GM23338 (cell line): ENCODE data around the gene IMPA2.

Experiments used
- EZH2 ChIP-seq: fragments of 200-600 bp; sonication (generic); IDR thresholded peaks from one replicate; pipeline ENCODE4 v1.8.0; 2017; ENCODE audit warnings: antibody characterized with exemption, mild to moderate bottlenecking, low read depth; ENCODE audit not compliant: unreplicated experiment
- POLR2AphosphoS5 ChIP-seq: IDR thresholded peaks from 2 replicates; pipeline ENCODE4 v1.6.1; 2016; ENCODE audit warnings: antibody characterized with exemption, low read depth
- ZNF331 ChIP-seq: fragments of 250-450 bp; sonication (Bioruptor Pico); IDR thresholded peaks from 2 replicates; pipeline ENCODE4 v1.5.0; 2020; ENCODE audit warnings: low read depth, mild to moderate bottlenecking, moderate library complexity
- TF ChIP-seq, protein P1 (sequence below), 2 experiments: fragments of 200-600 bp in 1 of 2; sonication (generic) in 1 of 2; conservative IDR thresholded peaks; 2 replicates each; pipeline versions ENCODE4 v1.5.1 to v1.6.1; 2016 to 2017; ENCODE audit warnings: antibody characterized with exemption in 2 of 2, low read depth in 2 of 2, mild to moderate bottlenecking in 2 of 2, moderate library complexity in 1 of 2
- TF ChIP-seq, protein P2 (sequence below): IDR thresholded peaks from one replicate; pipeline ENCODE4 v1.6.1; 2018; ENCODE audit warnings: antibody characterized with exemption; ENCODE audit not compliant: unreplicated experiment

DNA sequence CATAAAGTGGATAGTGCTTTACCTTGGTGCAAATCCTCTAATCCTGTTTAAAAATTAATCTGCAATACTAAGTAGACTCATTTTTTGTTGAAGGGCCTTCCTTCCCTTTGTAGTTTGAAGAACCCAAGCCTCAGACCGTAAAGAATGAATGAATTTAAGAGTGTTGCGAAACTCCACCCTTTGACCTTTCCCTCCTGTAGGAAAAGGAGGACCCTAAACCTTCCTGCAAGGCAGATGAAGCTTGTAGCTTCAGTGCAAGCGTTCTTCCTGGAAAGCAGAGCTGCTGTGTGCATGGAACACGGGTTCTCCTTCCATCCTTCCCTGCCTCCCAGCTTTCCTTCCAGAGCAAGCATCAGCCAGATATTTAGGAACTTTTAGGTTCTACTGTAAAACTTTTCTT lies 1.7 kb downstream of the IMPA2 start:
- TF ChIP-seq, protein P1, sequence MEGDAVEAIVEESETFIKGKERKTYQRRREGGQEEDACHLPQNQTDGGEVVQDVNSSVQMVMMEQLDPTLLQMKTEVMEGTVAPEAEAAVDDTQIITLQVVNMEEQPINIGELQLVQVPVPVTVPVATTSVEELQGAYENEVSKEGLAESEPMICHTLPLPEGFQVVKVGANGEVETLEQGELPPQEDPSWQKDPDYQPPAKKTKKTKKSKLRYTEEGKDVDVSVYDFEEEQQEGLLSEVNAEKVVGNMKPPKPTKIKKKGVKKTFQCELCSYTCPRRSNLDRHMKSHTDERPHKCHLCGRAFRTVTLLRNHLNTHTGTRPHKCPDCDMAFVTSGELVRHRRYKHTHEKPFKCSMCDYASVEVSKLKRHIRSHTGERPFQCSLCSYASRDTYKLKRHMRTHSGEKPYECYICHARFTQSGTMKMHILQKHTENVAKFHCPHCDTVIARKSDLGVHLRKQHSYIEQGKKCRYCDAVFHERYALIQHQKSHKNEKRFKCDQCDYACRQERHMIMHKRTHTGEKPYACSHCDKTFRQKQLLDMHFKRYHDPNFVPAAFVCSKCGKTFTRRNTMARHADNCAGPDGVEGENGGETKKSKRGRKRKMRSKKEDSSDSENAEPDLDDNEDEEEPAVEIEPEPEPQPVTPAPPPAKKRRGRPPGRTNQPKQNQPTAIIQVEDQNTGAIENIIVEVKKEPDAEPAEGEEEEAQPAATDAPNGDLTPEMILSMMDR (conservative IDR thresholded peaks at IDR 0.05; ENCODE audit: low read depth in 2 of 2): no peak
- no peak for TF ChIP-seq EZH2
- TF ChIP-seq ZNF331 (CRISPR knock-in tag): no peak
- TF ChIP-seq, protein P2, sequence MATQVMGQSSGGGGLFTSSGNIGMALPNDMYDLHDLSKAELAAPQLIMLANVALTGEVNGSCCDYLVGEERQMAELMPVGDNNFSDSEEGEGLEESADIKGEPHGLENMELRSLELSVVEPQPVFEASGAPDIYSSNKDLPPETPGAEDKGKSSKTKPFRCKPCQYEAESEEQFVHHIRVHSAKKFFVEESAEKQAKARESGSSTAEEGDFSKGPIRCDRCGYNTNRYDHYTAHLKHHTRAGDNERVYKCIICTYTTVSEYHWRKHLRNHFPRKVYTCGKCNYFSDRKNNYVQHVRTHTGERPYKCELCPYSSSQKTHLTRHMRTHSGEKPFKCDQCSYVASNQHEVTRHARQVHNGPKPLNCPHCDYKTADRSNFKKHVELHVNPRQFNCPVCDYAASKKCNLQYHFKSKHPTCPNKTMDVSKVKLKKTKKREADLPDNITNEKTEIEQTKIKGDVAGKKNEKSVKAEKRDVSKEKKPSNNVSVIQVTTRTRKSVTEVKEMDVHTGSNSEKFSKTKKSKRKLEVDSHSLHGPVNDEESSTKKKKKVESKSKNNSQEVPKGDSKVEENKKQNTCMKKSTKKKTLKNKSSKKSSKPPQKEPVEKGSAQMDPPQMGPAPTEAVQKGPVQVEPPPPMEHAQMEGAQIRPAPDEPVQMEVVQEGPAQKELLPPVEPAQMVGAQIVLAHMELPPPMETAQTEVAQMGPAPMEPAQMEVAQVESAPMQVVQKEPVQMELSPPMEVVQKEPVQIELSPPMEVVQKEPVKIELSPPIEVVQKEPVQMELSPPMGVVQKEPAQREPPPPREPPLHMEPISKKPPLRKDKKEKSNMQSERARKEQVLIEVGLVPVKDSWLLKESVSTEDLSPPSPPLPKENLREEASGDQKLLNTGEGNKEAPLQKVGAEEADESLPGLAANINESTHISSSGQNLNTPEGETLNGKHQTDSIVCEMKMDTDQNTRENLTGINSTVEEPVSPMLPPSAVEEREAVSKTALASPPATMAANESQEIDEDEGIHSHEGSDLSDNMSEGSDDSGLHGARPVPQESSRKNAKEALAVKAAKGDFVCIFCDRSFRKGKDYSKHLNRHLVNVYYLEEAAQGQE: no peak
- TF ChIP-seq POLR2AphosphoS5: no peak
